ENCODE data around the gene CFAP46. TPM values are rescaled to one million over a fixed set of nuclear protein-coding genes. Genes with fewer than 3 reads are reported as not detected.
A peak's percentile ranks its signal among the peaks of the same experiment; 100 is the strongest.

Gene CFAP46
- total RNA-seq, 6 donors from 2014 or later: 0.60 to 28.3 (median 8.0) TPM

- 31% methylated on average over 21 to 34 of the region's 34 CpGs for WGBS, 2 donors
- no peak overlapping the region for H3K4me3 ChIP-seq
- H3K27me3 ChIP-seq: peaks cover 0 to 11% (median 0%) of the 10 kb centered on the region in 4 donors
- ATAC-seq (ENCODE audit: low FRiP score in 2 of 2) (peak in 1 of 2 donors; percentile 11), DNase-seq (peak; percentile 10 to 52)
- no peaks in the 10 kb centered on the region for H3K36me3 ChIP-seq
- no peaks in the 10 kb centered on the region for H3K9me3 ChIP-seq
- H3K27ac ChIP-seq: no peak overlapping the region
- H3K4me1 ChIP-seq: peaks cover 0 to 9% (median 0%) of the 10 kb centered on the region in 4 donors
- TF ChIP-seq POLR2A (IDR thresholded peaks at IDR 0.05): no peak
- TF ChIP-seq POLR2AphosphoS5 (IDR thresholded peaks at IDR 0.05): no peak
- TF ChIP-seq EP300 (IDR thresholded peaks at IDR 0.05): no peak
- TF ChIP-seq, protein P1, sequence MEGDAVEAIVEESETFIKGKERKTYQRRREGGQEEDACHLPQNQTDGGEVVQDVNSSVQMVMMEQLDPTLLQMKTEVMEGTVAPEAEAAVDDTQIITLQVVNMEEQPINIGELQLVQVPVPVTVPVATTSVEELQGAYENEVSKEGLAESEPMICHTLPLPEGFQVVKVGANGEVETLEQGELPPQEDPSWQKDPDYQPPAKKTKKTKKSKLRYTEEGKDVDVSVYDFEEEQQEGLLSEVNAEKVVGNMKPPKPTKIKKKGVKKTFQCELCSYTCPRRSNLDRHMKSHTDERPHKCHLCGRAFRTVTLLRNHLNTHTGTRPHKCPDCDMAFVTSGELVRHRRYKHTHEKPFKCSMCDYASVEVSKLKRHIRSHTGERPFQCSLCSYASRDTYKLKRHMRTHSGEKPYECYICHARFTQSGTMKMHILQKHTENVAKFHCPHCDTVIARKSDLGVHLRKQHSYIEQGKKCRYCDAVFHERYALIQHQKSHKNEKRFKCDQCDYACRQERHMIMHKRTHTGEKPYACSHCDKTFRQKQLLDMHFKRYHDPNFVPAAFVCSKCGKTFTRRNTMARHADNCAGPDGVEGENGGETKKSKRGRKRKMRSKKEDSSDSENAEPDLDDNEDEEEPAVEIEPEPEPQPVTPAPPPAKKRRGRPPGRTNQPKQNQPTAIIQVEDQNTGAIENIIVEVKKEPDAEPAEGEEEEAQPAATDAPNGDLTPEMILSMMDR (IDR thresholded peaks at IDR 0.05): no peak
These were observed 79.6 kb downstream of the CFAP46 start for GRCh38 chr10:132862485-132863420.

GRCh38 chr10:132861884-132862461 is 80.4 kb downstream of the CFAP46 start:
- Histone ChIP-seq H3K27ac (no peak overlapping the region), H3K4me3 (no peak overlapping the region), H3K36me3 (no peaks in the 10 kb centered on the region), H3K27me3 (peaks cover 0 to 11% (median 0%) of the 10 kb centered on the region in 4 donors), H3K4me1 (peaks cover 0 to 9% (median 0%) of the 10 kb centered on the region in 4 donors), H3K9me3 (no peaks in the 10 kb centered on the region)
- peak; percentile 16 to 73 for DNase-seq
- TF ChIP-seq POLR2AphosphoS5 (IDR thresholded peaks at IDR 0.05): no peak
- TF ChIP-seq POLR2A (IDR thresholded peaks at IDR 0.05): no peak
- TF ChIP-seq, protein P1 (IDR thresholded peaks at IDR 0.05): no peak
- no peak for TF ChIP-seq EP300 (IDR thresholded peaks at IDR 0.05)
- ATAC-seq (ENCODE audit: low FRiP score in 2 of 2): no peak
- WGBS, 2 donors: 62 to 71% methylated on average over 8 to 18 of the region's 24 CpGs

GRCh38 chr10:132861116-132861691 is 81.2 kb downstream of the CFAP46 start:
- H3K27me3 ChIP-seq: peaks cover 0 to 11% (median 0%) of the 10 kb centered on the region in 4 donors

DNA sequence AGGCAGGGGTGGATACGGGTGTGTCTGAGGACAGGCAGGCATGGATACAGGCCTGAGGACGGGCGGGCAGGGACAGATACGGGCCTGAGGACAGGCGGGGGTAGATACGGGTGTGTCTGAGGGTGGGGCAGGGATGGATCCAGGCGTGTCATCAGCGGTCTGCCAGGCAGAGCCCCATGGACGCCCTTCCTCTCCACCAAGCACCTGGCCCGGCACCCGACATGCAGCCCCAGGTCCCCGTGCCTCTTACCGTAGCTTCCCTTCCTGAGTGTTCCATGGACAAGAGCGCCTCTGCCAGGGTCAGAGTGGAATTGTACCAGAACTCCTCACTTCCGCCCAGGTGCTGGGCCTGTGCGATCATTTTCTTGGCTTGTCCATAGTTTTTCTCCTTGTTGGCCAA is 81.8 kb downstream of the CFAP46 start:
- H3K36me3 ChIP-seq: no peaks in the 10 kb centered on the region
- no peak for TF ChIP-seq POLR2A (IDR thresholded peaks at IDR 0.05)
- TF ChIP-seq, protein P1 (IDR thresholded peaks at IDR 0.05): no peak
- no peak for TF ChIP-seq EP300 (IDR thresholded peaks at IDR 0.05)
- TF ChIP-seq POLR2AphosphoS5 (IDR thresholded peaks at IDR 0.05): no peak
- ATAC-seq (ENCODE audit: low FRiP score in 2 of 2) (no peak), DNase-seq (peak; percentile 16 to 48)
- no peaks in the 10 kb centered on the region for H3K9me3 ChIP-seq
- peaks cover 0 to 9% (median 0%) of the 10 kb centered on the region in 4 donors for H3K4me1 ChIP-seq
- H3K4me3 ChIP-seq: no peak overlapping the region
- H3K27ac ChIP-seq: no peak overlapping the region
- whole genome bisulfite sequencing, 2 donors: 86 to 96% methylated on average over 15 to 16 of the region's 16 CpGs
- peaks cover 0 to 11% (median 0%) of the 10 kb centered on the region in 4 donors for H3K27me3 ChIP-seq

More at GRCh38 chr10:132861116-132861691, 81.2 kb downstream of the CFAP46 start:
- no peak overlapping the region for H3K27ac ChIP-seq
- DNase-seq: peak; percentile 15 to 66
- H3K9me3 ChIP-seq: no peaks in the 10 kb centered on the region
- 83 to 86% methylated on average over 22 of the region's 22 CpGs for WGBS, 2 donors
- no peak for ATAC-seq (ENCODE audit: low FRiP score in 2 of 2)
- no peaks in the 10 kb centered on the region for H3K36me3 ChIP-seq
- H3K4me1 ChIP-seq: peaks cover 0 to 9% (median 0%) of the 10 kb centered on the region in 4 donors
- H3K4me3 ChIP-seq: no peak overlapping the region
- TF ChIP-seq, protein P1 (IDR thresholded peaks at IDR 0.05): no peak
- TF ChIP-seq POLR2AphosphoS5 (IDR thresholded peaks at IDR 0.05) (no peak), EP300 (IDR thresholded peaks at IDR 0.05) (no peak), POLR2A (IDR thresholded peaks at IDR 0.05) (no peak)

Data from upper lobe of left lung (tissue), 6 donors.